OCI-LY1 (cell line): ENCODE data around the gene ZIC2.

ENCODE experiments used
- H2AFZ ChIP-seq: fragments of 200-600 bp; sonication (generic), shearing (Covaris generic); 2 replicates; pipeline ENCODE4 v1.6.0; 2014; ENCODE audit warnings: antibody characterized with exemption, mild to moderate bottlenecking, low read length
- H3F3A ChIP-seq: fragments of 200-600 bp; sonication (generic), shearing (Covaris generic); 2 replicates; pipeline ENCODE4 v1.6.0; 2014; ENCODE audit warnings: mild to moderate bottlenecking, antibody characterized with exemption, low read length, moderate library complexity; ENCODE audit not compliant: insufficient read depth
- H3K27ac ChIP-seq: fragments of 200-600 bp; sonication (generic); 2 replicates; pipeline ENCODE4 v1.5.1; 2014; ENCODE audit warnings: low read length, mixed run types, mild to moderate bottlenecking, low read depth; ENCODE audit not compliant: poor library complexity, severe bottlenecking
- H3K27me3 ChIP-seq: fragments of 200-600 bp; sonication (generic); 2 replicates; pipeline ENCODE4 v1.6.0; 2014; ENCODE audit warnings: antibody characterized with exemption, mild to moderate bottlenecking, low read length, moderate library complexity; ENCODE audit not compliant: insufficient read depth
- H3K36me3 ChIP-seq: fragments of 200-600 bp; sonication (generic); 2 replicates; pipeline ENCODE4 v1.6.1; 2014; ENCODE audit warnings: mild to moderate bottlenecking, antibody characterized with exemption, low read length, moderate library complexity, mixed read lengths; ENCODE audit not compliant: insufficient read depth
- H3K4me1 ChIP-seq: fragments of 200-600 bp; sonication (generic); 2 replicates; pipeline ENCODE4 v1.5.1; 2014; ENCODE audit warnings: mild to moderate bottlenecking, low read length, moderate library complexity; ENCODE audit not compliant: insufficient read depth, severe bottlenecking
- H3K4me2 ChIP-seq: fragments of 200-600 bp; sonication (generic), shearing (Covaris generic); 2 replicates; pipeline ENCODE4 v1.6.1; 2014; ENCODE audit warnings: low read length
- H3K4me3 ChIP-seq: fragments of 200-600 bp; sonication (generic); 2 replicates; pipeline ENCODE4 v1.5.1; 2014; ENCODE audit warnings: low read length, low read depth, mild to moderate bottlenecking, mixed read lengths; ENCODE audit not compliant: poor library complexity, severe bottlenecking
- H3K79me2 ChIP-seq: fragments of 200-600 bp; shearing (Covaris generic); 2 replicates; pipeline ENCODE4 v1.6.1; 2016; ENCODE audit warnings: mixed run types, low read length, mixed read lengths; ENCODE audit not compliant: insufficient read depth
- H3K9ac ChIP-seq: fragments of 200-600 bp; sonication (generic), shearing (Covaris generic); 2 replicates; pipeline ENCODE4 v1.6.1; 2014; ENCODE audit warnings: mild to moderate bottlenecking, low read length, mixed read lengths
- H3K9me2 ChIP-seq: fragments of 200-600 bp; sonication (generic), shearing (Covaris generic); 2 replicates; pipeline ENCODE4 v1.6.1; 2014; ENCODE audit warnings: low read depth, mild to moderate bottlenecking, low read length, mixed read lengths
- H3K9me3 ChIP-seq: fragments of 200-600 bp; shearing (Covaris generic); 2 replicates; pipeline ENCODE4 v1.6.1; 2014; ENCODE audit warnings: low read length, mixed read lengths
- H4K20me1 ChIP-seq: fragments of 200-600 bp; sonication (generic), shearing (Covaris generic); 2 replicates; pipeline ENCODE4 v1.6.0; 2016; ENCODE audit warnings: mild to moderate bottlenecking, low read length; ENCODE audit not compliant: insufficient read depth
- CTCF ChIP-seq: fragments of 200-600 bp; sonication (generic), shearing (Covaris generic); IDR thresholded peaks from 2 replicates; pipeline ENCODE4 v1.5.1; 2017; ENCODE audit warnings: mild to moderate bottlenecking, antibody characterized with exemption, low read length, moderate library complexity, mixed read lengths
- EZH2 ChIP-seq: fragments of 200-600 bp; sonication (generic), shearing (Covaris generic); IDR thresholded peaks from 2 replicates; pipeline ENCODE4 v1.8.0; 2017; ENCODE audit warnings: borderline replicate concordance, mixed run types, mild to moderate bottlenecking, antibody characterized with exemption, low read length, moderate library complexity, mixed read lengths

The ZIC2 gene

GRCh38 chr13:99982036-99982730, 599 bp downstream of the ZIC2 start:
- H3K79me2 ChIP-seq = no peaks in the 10 kb centered on the region
- no peak overlapping the region for H3K9ac ChIP-seq
- no peak overlapping the region for H3K4me2 ChIP-seq
- no peaks in the 10 kb centered on the region for H4K20me1 ChIP-seq
- no peak overlapping the region for H3K4me3 ChIP-seq
- peaks cover 6% of the 10 kb centered on the region; the same call in 1 of the 2 replicates for H3K27me3 ChIP-seq
- H3F3A ChIP-seq = no peaks in the 10 kb centered on the region
- H2AFZ ChIP-seq = no peak overlapping the region
- no peak overlapping the region for H3K27ac ChIP-seq
- no peak for TF ChIP-seq CTCF
- TF ChIP-seq EZH2 = no peak
- H3K9me3 ChIP-seq = 0 out of 2 replicates have a peak, but pooled peaks cover 2% of the 10 kb centered on the region
- H3K4me1 ChIP-seq = no peaks in the 10 kb centered on the region
- H3K36me3 ChIP-seq = no peaks in the 10 kb centered on the region
- no peaks in the 10 kb centered on the region for H3K9me2 ChIP-seq

DNA sequence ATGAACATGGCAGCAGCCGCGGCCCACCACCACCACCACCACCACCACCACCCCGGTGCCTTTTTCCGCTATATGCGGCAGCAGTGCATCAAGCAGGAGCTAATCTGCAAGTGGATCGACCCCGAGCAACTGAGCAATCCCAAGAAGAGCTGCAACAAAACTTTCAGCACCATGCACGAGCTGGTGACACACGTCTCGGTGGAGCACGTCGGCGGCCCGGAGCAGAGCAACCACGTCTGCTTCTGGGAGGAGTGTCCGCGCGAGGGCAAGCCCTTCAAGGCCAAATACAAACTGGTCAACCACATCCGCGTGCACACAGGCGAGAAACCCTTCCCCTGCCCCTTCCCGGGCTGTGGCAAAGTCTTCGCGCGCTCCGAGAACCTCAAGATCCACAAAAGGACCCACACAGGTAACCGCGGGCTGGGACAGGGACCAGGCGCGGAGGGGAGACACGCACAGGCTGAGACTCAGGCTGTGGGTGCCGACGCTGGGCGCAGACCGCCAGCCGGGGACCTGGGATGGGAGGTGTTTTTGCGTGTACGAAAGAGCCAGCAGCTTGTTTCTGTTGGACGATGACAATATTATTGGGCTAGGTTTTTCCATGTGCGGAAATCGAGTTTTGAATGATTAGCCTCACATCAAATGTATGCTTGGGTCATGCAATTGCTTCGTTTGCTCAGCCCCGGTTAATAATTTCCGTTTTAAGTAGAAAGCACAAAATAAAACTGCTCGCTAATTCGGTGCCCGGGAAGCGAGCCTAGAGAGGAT, 1.3 kb downstream of the ZIC2 start:
- Histone ChIP-seq H2AFZ (no peak overlapping the region), H3K4me2 (no peak overlapping the region)

More for the DNA sequence above, 1.3 kb downstream of the ZIC2 start:
- no peaks in the 10 kb centered on the region for H3K9me2 ChIP-seq
- H3K4me1 ChIP-seq = no peaks in the 10 kb centered on the region
- H3K9ac ChIP-seq = no peak overlapping the region
- no peak overlapping the region for H3K4me3 ChIP-seq
- 0 out of 2 replicates have a peak, but pooled peaks cover 2% of the 10 kb centered on the region for H3K9me3 ChIP-seq
- no peaks in the 10 kb centered on the region for H3K79me2 ChIP-seq
- peaks cover 6% of the 10 kb centered on the region; the same call in 1 of the 2 replicates for H3K27me3 ChIP-seq
- H3K27ac ChIP-seq = no peak overlapping the region
- no peaks in the 10 kb centered on the region for H3K36me3 ChIP-seq
- no peaks in the 10 kb centered on the region for H4K20me1 ChIP-seq
- TF ChIP-seq CTCF (no peak), EZH2 (no peak)
- no peaks in the 10 kb centered on the region for H3F3A ChIP-seq
